Endodermal cell (in vitro differentiated cells): Measurements from ENCODE around the gene PTPN11. TPM values are rescaled to one million over a fixed set of nuclear protein-coding genes. Genes with fewer than 3 reads are reported as not detected.

Experiments used
- DNase-seq: peaks from one replicate; pipeline ENCODE4 v3.0.0-alpha.2; 2017
- H3K27ac ChIP-seq: 2 replicates; pipeline ENCODE4 v1.5.1; 2013; ENCODE audit warnings: mild to moderate bottlenecking, low read depth, low read length, moderate library complexity
- H3K27me3 ChIP-seq: 2 replicates; pipeline ENCODE4 v1.6.1; 2013; ENCODE audit warnings: mild to moderate bottlenecking, low read length, moderate library complexity; ENCODE audit not compliant: insufficient read depth, control insufficient read depth, poor library complexity, severe bottlenecking
- H3K36me3 ChIP-seq: 2 replicates; pipeline ENCODE4 v1.7.0; 2013; ENCODE audit warnings: mild to moderate bottlenecking, low read length, moderate library complexity; ENCODE audit not compliant: control insufficient read depth, insufficient read depth
- H3K4me1 ChIP-seq: one replicate; pipeline ENCODE4 v1.7.0; 2013; ENCODE audit warnings: low read length; ENCODE audit not compliant: control insufficient read depth, insufficient read depth
- H3K4me3 ChIP-seq: 2 replicates; pipeline ENCODE4 v1.5.1; 2013; ENCODE audit warnings: mild to moderate bottlenecking, low read length, moderate library complexity
- H3K9ac ChIP-seq: 2 replicates; pipeline ENCODE4 v1.6.1; 2013; ENCODE audit warnings: mild to moderate bottlenecking, low read length, moderate library complexity; ENCODE audit not compliant: poor library complexity, severe bottlenecking; ENCODE audit errors: extremely low read depth
- H3K9me3 ChIP-seq: 2 replicates; pipeline ENCODE4 v1.6.1; 2013; ENCODE audit warnings: mild to moderate bottlenecking, low read length, moderate library complexity; ENCODE audit not compliant: control insufficient read depth
- H3K27ac Mint-ChIP-seq: 2 replicates; pipeline ENCODE4 v1.8.0; 2020; ENCODE audit warnings: mixed read lengths
- H3K27me3 Mint-ChIP-seq: 2 replicates; pipeline ENCODE4 v1.8.0; 2021; ENCODE audit warnings: mild to moderate bottlenecking, mixed read lengths; ENCODE audit not compliant: insufficient read depth
- H3K36me3 Mint-ChIP-seq: 2 replicates; pipeline ENCODE4 v1.8.0; 2020; ENCODE audit warnings: low read depth, mixed read lengths
- H3K4me1 Mint-ChIP-seq: 2 replicates; pipeline ENCODE4 v1.8.0; 2020; ENCODE audit warnings: mixed read lengths
- H3K4me3 Mint-ChIP-seq: 2 replicates; pipeline ENCODE4 v1.8.0; 2020; ENCODE audit warnings: mild to moderate bottlenecking, moderate library complexity, mixed read lengths
- H3K9me3 Mint-ChIP-seq: 2 replicates; pipeline ENCODE4 v1.8.0; 2020; ENCODE audit warnings: mild to moderate bottlenecking, mixed read lengths
- CTCF ChIP-seq: fragments of 200-600 bp; sonication (generic); conservative IDR thresholded peaks from 2 replicates; pipeline ENCODE4 v1.5.0; 2021; ENCODE audit warnings: antibody characterized with exemption, mild to moderate bottlenecking
- WGBS, 2 experiments: methylation state at CpG; one replicate each; pipeline versions ENCODE4 v1.1.5 to v1.1.7; 2013; ENCODE audit warnings: missing lambda C conversion rate in 2 of 2, mixed read lengths in 1 of 2; ENCODE audit not compliant: insufficient coverage in 1 of 2, insufficient read length in 1 of 2; 5-methylcytosine and 5-hydroxymethylcytosine counted together
- total RNA-seq, 2 donors: library from RNA; stranded (reverse); fragmentation: NEBNext Ultra II Directional in 1 of 2; extraction: Animal tissue kit (Norgen Biotek cat#: 25700) in 1 of 2; gene quantifications; 2 replicates in 1 of 2; 3 replicates in 1 of 2; pipeline ENCODE4 v1.2.1, GENCODE V29; 2021

The PTPN11 gene
- total RNA-seq, 2 donors from 2014 or later = 98.2 to 106 TPM

GRCh38 chr12:112514456-112514855, 95.7 kb downstream of the PTPN11 start:
- H3K9ac ChIP-seq = no peak overlapping the region
- H3K9me3 ChIP-seq = no peaks in the 10 kb centered on the region
- H3K27ac ChIP-seq = no peak overlapping the region
- no peak overlapping the region for H3K4me3 ChIP-seq
- H3K4me3 Mint-ChIP-seq = no peak overlapping the region
- peaks cover 31% of the 10 kb centered on the region for H3K27me3 Mint-ChIP-seq
- no peak for DNase-seq
- H3K36me3 ChIP-seq = peaks cover 10% of the 10 kb centered on the region
- WGBS, 2 experiments = 93% methylated on average over 3 of the region's 5 CpGs
- no peak overlapping the region for H3K27ac Mint-ChIP-seq
- H3K4me1 Mint-ChIP-seq = peaks cover 4% of the 10 kb centered on the region
- H3K36me3 Mint-ChIP-seq = no peaks in the 10 kb centered on the region
- H3K4me1 ChIP-seq = no peaks in the 10 kb centered on the region
- TF ChIP-seq CTCF = no peak
- peaks cover 4% of the 10 kb centered on the region for H3K9me3 Mint-ChIP-seq
- H3K27me3 ChIP-seq = peaks cover 48% of the 10 kb centered on the region

GRCh38 chr12:112514926-112515642, 96.3 kb downstream of the PTPN11 start:
- Histone ChIP-seq H3K27ac (no peak overlapping the region), H3K36me3 (peaks cover 6% of the 10 kb centered on the region), H3K9ac (no peak overlapping the region), H3K27me3 (peaks cover 48% of the 10 kb centered on the region), H3K9me3 (no peaks in the 10 kb centered on the region), H3K4me3 (no peak overlapping the region), H3K4me1 (no peaks in the 10 kb centered on the region)
- Mint-ChIP-seq H3K27me3 (peaks cover 31% of the 10 kb centered on the region), H3K36me3 (no peaks in the 10 kb centered on the region), H3K4me1 (peaks cover 4% of the 10 kb centered on the region), H3K4me3 (no peak overlapping the region), H3K27ac (no peak overlapping the region), H3K9me3 (peaks cover 8% of the 10 kb centered on the region)
- TF ChIP-seq CTCF = no peak
- WGBS, 2 experiments = 92 to 94% methylated on average over 6 to 9 of the region's 9 CpGs
- DNase-seq = no peak

GRCh38 chr12:112515868-112516267, 97.1 kb downstream of the PTPN11 start:
- H3K27me3 ChIP-seq = peaks cover 48% of the 10 kb centered on the region
- H3K36me3 ChIP-seq = peaks cover 6% of the 10 kb centered on the region
- no peak overlapping the region for H3K27ac Mint-ChIP-seq

More at GRCh38 chr12:112515868-112516267, 97.1 kb downstream of the PTPN11 start:
- Mint-ChIP-seq H3K9me3 (peaks cover 12% of the 10 kb centered on the region), H3K4me1 (peaks cover 4% of the 10 kb centered on the region), H3K27me3 (peaks cover 35% of the 10 kb centered on the region), H3K36me3 (no peaks in the 10 kb centered on the region), H3K4me3 (no peak overlapping the region)
- H3K4me1 ChIP-seq = no peaks in the 10 kb centered on the region
- H3K9ac ChIP-seq = no peak overlapping the region
- WGBS, 2 experiments = 85 to 92% methylated on average over 5 of the region's 5 CpGs
- TF ChIP-seq CTCF = no peak
- H3K4me3 ChIP-seq = no peak overlapping the region
- no peaks in the 10 kb centered on the region for H3K9me3 ChIP-seq
- H3K27ac ChIP-seq = no peak overlapping the region
- DNase-seq = no peak
